Stimulated activated CD4-positive, alpha-beta T cell treated with anti-CD3 and anti-CD28 coated beads, Interleukin-12 subunit alpha, Interleukin-12 subunit beta, amount 100 ng/mL, for 48 hours (primary cell): ENCODE measurements around the gene KIF13A.
"Not testable (repeated sequence)": the region's sequence is repeated elsewhere in the genome, so short reads cannot be mapped to it uniquely, and the experiment has no call there.

ENCODE experiments used
- DNase-seq, 3 donors: peaks; one replicate each; pipeline ENCODE4 v3.0.0-alpha.2; 2020; ENCODE audit warnings: low read depth in 2 of 3, low spot score in 1 of 3

Gene KIF13A

GRCh38 chr6:17877196-17877894 lies 110.1 kb downstream of the KIF13A start:
- DNase-seq, result no peak

GRCh38 chr6:17874753-17875152 lies 112.7 kb downstream of the KIF13A start:
- DNase-seq, result no peak

GRCh38 chr6:17872908-17873307 lies 114.5 kb downstream of the KIF13A start:
- no peak for DNase-seq

- DNase-seq, result no peak
Observed at GRCh38 chr6:17871836-17872235, 115.6 kb downstream of the KIF13A start.

- no peak for DNase-seq
Observed at GRCh38 chr6:17871189-17871519, 116.3 kb downstream of the KIF13A start.

GRCh38 chr6:17870300-17871188 lies 116.9 kb downstream of the KIF13A start:
- no peak for DNase-seq

- no peak for DNase-seq
Observed at GRCh38 chr6:17869753-17870050, 117.7 kb downstream of the KIF13A start.

- DNase-seq, result no peak
Observed at GRCh38 chr6:17869010-17869752, 118.3 kb downstream of the KIF13A start.

GRCh38 chr6:17867880-17868279 lies 119.6 kb downstream of the KIF13A start:
- DNase-seq, result no peak

GRCh38 chr6:17866876-17867444 lies 120.5 kb downstream of the KIF13A start:
- no peak for DNase-seq

GRCh38 chr6:17865798-17866725 lies 121.4 kb downstream of the KIF13A start:
- no peak for DNase-seq

GRCh38 chr6:17865243-17865642 lies 122.2 kb downstream of the KIF13A start:
- DNase-seq, result no peak

GRCh38 chr6:17863901-17864754 lies 123.3 kb downstream of the KIF13A start:
- no peak for DNase-seq

- DNase-seq, result no peak
Observed at GRCh38 chr6:17861361-17861760, 126.1 kb downstream of the KIF13A start.

- DNase-seq, result no peak
Observed at GRCh38 chr6:17859846-17860245, 127.6 kb downstream of the KIF13A start.

- DNase-seq, result no peak
Observed at GRCh38 chr6:17858584-17858983, 128.9 kb downstream of the KIF13A start.

- DNase-seq, result not testable (repeated sequence)
Observed at GRCh38 chr6:17857188-17857587, 130.2 kb downstream of the KIF13A start.

GRCh38 chr6:17856306-17856705 lies 131.1 kb downstream of the KIF13A start:
- DNase-seq, result no peak

- DNase-seq, result no peak
Observed at GRCh38 chr6:17855381-17855780, 132.1 kb downstream of the KIF13A start.

GRCh38 chr6:17853533-17853932 lies 133.9 kb downstream of the KIF13A start:
- no peak for DNase-seq
